Liver (tissue), 9 donors: ENCODE data around the gene SLC25A15. TPM values are rescaled to one million over a fixed set of nuclear protein-coding genes. Genes with fewer than 3 reads are reported as not detected.
A peak's percentile ranks its signal among the peaks of the same experiment; 100 is the strongest.
"Not testable (repeated sequence)": the region's sequence is repeated elsewhere in the genome, so short reads cannot be mapped to it uniquely, and the experiment has no call there.

ENCODE experiments used
- DNase-seq: peaks from one replicate; pipeline ENCODE4 v3.0.0-alpha.2; 2017; ENCODE audit warnings: low spot score
- H3K27ac ChIP-seq, 2 donors: one replicate each; pipeline ENCODE4 v1.7.0; 2013; ENCODE audit warnings: inconsistent platforms in 2 of 2, low read length in 2 of 2, control low read depth in 1 of 2, low read depth in 1 of 2, mild to moderate bottlenecking in 1 of 2
- H3K27me3 ChIP-seq, 4 donors: one replicate each; pipeline versions ENCODE4 v1.6.1 to v1.7.0; 2013; ENCODE audit warnings: low read length in 3 of 4, inconsistent platforms in 1 of 4, mild to moderate bottlenecking in 1 of 4, moderate library complexity in 1 of 4; ENCODE audit not compliant: control insufficient read depth in 4 of 4, insufficient read depth in 4 of 4
- H3K36me3 ChIP-seq, 4 donors: one replicate each; pipeline versions ENCODE4 v1.6.1 to v1.7.0; 2013; ENCODE audit warnings: low read length in 3 of 4, mild to moderate bottlenecking in 3 of 4, low read depth in 1 of 4, moderate library complexity in 1 of 4; ENCODE audit not compliant: control insufficient read depth in 4 of 4, insufficient read depth in 3 of 4
- H3K4me1 ChIP-seq, 4 donors: one replicate each; pipeline versions ENCODE4 v1.6.1 to v1.7.0; 2013; ENCODE audit warnings: low read length in 3 of 4, mild to moderate bottlenecking in 3 of 4, moderate library complexity in 1 of 4; ENCODE audit not compliant: control insufficient read depth in 4 of 4, insufficient read depth in 4 of 4
- H3K4me3 ChIP-seq, 3 donors: one replicate each; pipeline versions ENCODE4 v1.6.1 to v1.7.0; 2013; ENCODE audit warnings: low read length in 3 of 3, control low read depth in 1 of 3, low read depth in 1 of 3, mild to moderate bottlenecking in 1 of 3
- H3K9ac ChIP-seq, 2 donors: one replicate each; pipeline ENCODE4 v1.7.0; 2013; ENCODE audit warnings: low read length in 2 of 2, mild to moderate bottlenecking in 2 of 2, moderate library complexity in 2 of 2, control low read depth in 1 of 2, low read depth in 1 of 2
- H3K9me3 ChIP-seq, 4 donors: one replicate each; pipeline versions ENCODE4 v1.6.1 to v1.7.0; 2013; ENCODE audit warnings: low read length in 3 of 4; ENCODE audit not compliant: control insufficient read depth in 4 of 4
- ATF3 ChIP-seq: IDR thresholded peaks from 2 replicates; pipeline ENCODE4 v1.6.1; 2016; ENCODE audit warnings: antibody characterized with exemption
- CTCF ChIP-seq: fragments of 150-350 bp; IDR thresholded peaks from 2 replicates; pipeline ENCODE4 v1.5.1; 2017; ENCODE audit warnings: improper control_type of control experiment, low read depth, low read length; ENCODE audit not compliant: missing input control
- EGR1 ChIP-seq, 2 donors: IDR thresholded peaks; 2 replicates each; pipeline ENCODE4 v1.6.1; 2016 to 2018; ENCODE audit warnings: antibody characterized with exemption in 2 of 2, low read depth in 2 of 2
- FOXA1 ChIP-seq: IDR thresholded peaks from 2 replicates; pipeline ENCODE4 v1.6.1; 2016; ENCODE audit warnings: antibody characterized with exemption
- FOXA2 ChIP-seq: IDR thresholded peaks from 2 replicates; pipeline ENCODE4 v1.6.1; 2016; ENCODE audit warnings: antibody characterized with exemption
- GABPA ChIP-seq, 2 donors: IDR thresholded peaks in 1 of 2; conservative IDR thresholded peaks in 1 of 2; 2 replicates each; pipeline ENCODE4 v1.6.1; 2016; ENCODE audit warnings: antibody characterized with exemption in 2 of 2, mild to moderate bottlenecking in 1 of 2, moderate library complexity in 1 of 2
- HNF4A ChIP-seq, 2 donors: conservative IDR thresholded peaks; 2 replicates each; pipeline ENCODE4 v1.6.1; 2016; ENCODE audit warnings: antibody characterized with exemption in 2 of 2, mild to moderate bottlenecking in 2 of 2
- JUND ChIP-seq, 2 donors: IDR thresholded peaks; 2 replicates each; pipeline ENCODE4 v1.6.1; 2016; ENCODE audit warnings: antibody characterized with exemption in 2 of 2
- MAX ChIP-seq: IDR thresholded peaks from 2 replicates; pipeline ENCODE4 v1.6.1; 2016; ENCODE audit warnings: antibody characterized with exemption
- NR2F2 ChIP-seq: IDR thresholded peaks from 2 replicates; pipeline ENCODE4 v1.6.1; 2016; ENCODE audit warnings: antibody characterized with exemption
- RAD21 ChIP-seq, 2 donors: IDR thresholded peaks; 2 replicates each; pipeline ENCODE4 v1.6.1; 2016; ENCODE audit warnings: antibody characterized with exemption in 2 of 2, mild to moderate bottlenecking in 2 of 2
- REST ChIP-seq: IDR thresholded peaks from 2 replicates; pipeline ENCODE4 v1.6.1; 2016; ENCODE audit warnings: antibody characterized with exemption, mild to moderate bottlenecking
- SP1 ChIP-seq: IDR thresholded peaks from 2 replicates; pipeline ENCODE4 v1.6.1; 2018; ENCODE audit warnings: antibody characterized with exemption, mild to moderate bottlenecking
- TAF1 ChIP-seq: conservative IDR thresholded peaks from 2 replicates; pipeline ENCODE4 v1.6.1; 2016; ENCODE audit warnings: antibody characterized with exemption, mild to moderate bottlenecking
- YY1 ChIP-seq: IDR thresholded peaks from 2 replicates; pipeline ENCODE4 v1.6.1; 2016; ENCODE audit warnings: antibody characterized with exemption, mild to moderate bottlenecking
- ZBTB33 ChIP-seq: IDR thresholded peaks from 2 replicates; pipeline ENCODE4 v1.6.1; 2016; ENCODE audit warnings: antibody characterized with exemption
- WGBS: extraction: QIAGEN DNeasy Blood & Tissue Kit; methylation state at CpG from one replicate; pipeline ENCODE4 v1.1.7; 2013; 5-methylcytosine and 5-hydroxymethylcytosine counted together
- polyA plus RNA-seq, 2 donors: library from polyadenylated mRNA; stranded (reverse) in 1 of 2; unstranded in 1 of 2; fragments of 200-250 nt in 1 of 2; fragments of >200 nt in 1 of 2; fragmentation: Nextera tagmentation in 1 of 2; extraction: Ambion mirVana in 1 of 2; gene quantifications; one replicate each; pipeline versions ENCODE4 v1.2.1 to v1.2.3, GENCODE V29; 2013 to 2015
- total RNA-seq, 2 donors: library from RNA; depleted of rRNA; stranded (reverse); fragments of >200 nt; gene quantifications; one replicate each; pipeline ENCODE4 v1.2.3, GENCODE V29; 2014
- donor health status: healthy.
- donor health status: healthy.
- donor health status: healthy.
- donor health status: healthy.
- donor health status: healthy.

Gene SLC25A15
- total and polyA plus RNA-seq, 4 donors = 29.3 to 106 (median 66.9) TPM

GRCh38 chr13:40781717-40782116, 7.7 kb upstream of the SLC25A15 start:
- no peaks in the 10 kb centered on the region for H3K27me3 ChIP-seq
- peaks cover 1 to 34% (median 20%) of the 10 kb centered on the region in 4 donors for H3K4me1 ChIP-seq
- H3K27ac ChIP-seq = no peak overlapping the region
- no peak for TF ChIP-seq ATF3
- TF ChIP-seq FOXA1 = no peak
- no peak for TF ChIP-seq YY1
- no peak for TF ChIP-seq SP1
- no peak for TF ChIP-seq NR2F2
- TF ChIP-seq MAX = no peak
- TF ChIP-seq EGR1 (IDR thresholded peaks at IDR 0.05; ENCODE audit: low read depth in 2 of 2) = no peak
- no peak for TF ChIP-seq RAD21 (IDR thresholded peaks at IDR 0.05)
- TF ChIP-seq TAF1 = no peak
- no peak for TF ChIP-seq ZBTB33
- no peak for TF ChIP-seq FOXA2
- no peaks in the 10 kb centered on the region for H3K9me3 ChIP-seq
- no peak overlapping the region for H3K9ac ChIP-seq
- 89% methylated on average over 11 of the region's 11 CpGs for WGBS
- H3K36me3 ChIP-seq = no peaks in the 10 kb centered on the region
- H3K4me3 ChIP-seq = no peak overlapping the region
- DNase-seq = no peak

GRCh38 chr13:40782971-40783370, 6.4 kb upstream of the SLC25A15 start:
- H3K9ac ChIP-seq, H3K27me3 ChIP-seq, H3K4me3 ChIP-seq, DNase-seq, H3K27ac ChIP-seq, H3K9me3 ChIP-seq, H3K36me3 ChIP-seq: not testable (repeated sequence)
- H3K4me1 ChIP-seq = peaks cover 1 to 34% (median 16%) of the 10 kb centered on the region in 4 donors
- 95% methylated on average over 1 of the region's 1 CpG for WGBS

- no peak overlapping the region for H3K9ac ChIP-seq
- DNase-seq = no peak
- H3K27ac ChIP-seq = peak overlapping the region; percentile 79 to 87
- peaks cover 1 to 36% (median 15%) of the 10 kb centered on the region in 4 donors for H3K4me1 ChIP-seq
- H3K9me3 ChIP-seq = no peaks in the 10 kb centered on the region
- 32% methylated on average over 4 of the region's 4 CpGs for WGBS
- no peaks in the 10 kb centered on the region for H3K36me3 ChIP-seq
- H3K4me3 ChIP-seq = no peak overlapping the region
- no peaks in the 10 kb centered on the region for H3K27me3 ChIP-seq
- TF ChIP-seq CTCF (no peak), FOXA1 (no peak), SP1 (peak; percentile 94), HNF4A (conservative IDR thresholded peaks at IDR 0.05) (peak; percentile 88), REST (peak; percentile 82), MAX (peak; percentile 82), GABPA (IDR thresholded peaks at IDR 0.05 in 1 of 2, conservative IDR thresholded peaks at IDR 0.05 in 1 of 2) (peak; percentile 68 to 89), JUND (IDR thresholded peaks at IDR 0.05) (peak; percentile 89 to 92), NR2F2 (peak; percentile 94), EGR1 (IDR thresholded peaks at IDR 0.05; ENCODE audit: low read depth in 2 of 2) (peak; percentile 36 to 90), ATF3 (peak; percentile 84), ZBTB33 (peak; percentile 70), RAD21 (IDR thresholded peaks at IDR 0.05) (peak; percentile 42 to 51), FOXA2 (peak; percentile 53), TAF1 (no peak), YY1 (peak; percentile 93)
Measured at GRCh38 chr13:40784540-40784939, 4.9 kb upstream of the SLC25A15 start.
